ENCODE data around the gene RPL18. TPM values are rescaled to one million over a fixed set of nuclear protein-coding genes. Genes with fewer than 3 reads are reported as not detected.

RPL18 gene
- total RNA-seq, 1 experiment from 2014 or later = 1,812 TPM

GRCh38 chr19:48631225-48631624, 12.2 kb upstream of the RPL18 start:
- no peaks in the 10 kb centered on the region for H3K27me3 ChIP-seq (replicated peaks; ENCODE audit: control insufficient read depth, insufficient read depth, low read length)
- H3K9me3 ChIP-seq = no peaks in the 10 kb centered on the region
- peaks cover 62% of the 10 kb centered on the region for H3K4me1 ChIP-seq
- TF ChIP-seq, protein P1, sequence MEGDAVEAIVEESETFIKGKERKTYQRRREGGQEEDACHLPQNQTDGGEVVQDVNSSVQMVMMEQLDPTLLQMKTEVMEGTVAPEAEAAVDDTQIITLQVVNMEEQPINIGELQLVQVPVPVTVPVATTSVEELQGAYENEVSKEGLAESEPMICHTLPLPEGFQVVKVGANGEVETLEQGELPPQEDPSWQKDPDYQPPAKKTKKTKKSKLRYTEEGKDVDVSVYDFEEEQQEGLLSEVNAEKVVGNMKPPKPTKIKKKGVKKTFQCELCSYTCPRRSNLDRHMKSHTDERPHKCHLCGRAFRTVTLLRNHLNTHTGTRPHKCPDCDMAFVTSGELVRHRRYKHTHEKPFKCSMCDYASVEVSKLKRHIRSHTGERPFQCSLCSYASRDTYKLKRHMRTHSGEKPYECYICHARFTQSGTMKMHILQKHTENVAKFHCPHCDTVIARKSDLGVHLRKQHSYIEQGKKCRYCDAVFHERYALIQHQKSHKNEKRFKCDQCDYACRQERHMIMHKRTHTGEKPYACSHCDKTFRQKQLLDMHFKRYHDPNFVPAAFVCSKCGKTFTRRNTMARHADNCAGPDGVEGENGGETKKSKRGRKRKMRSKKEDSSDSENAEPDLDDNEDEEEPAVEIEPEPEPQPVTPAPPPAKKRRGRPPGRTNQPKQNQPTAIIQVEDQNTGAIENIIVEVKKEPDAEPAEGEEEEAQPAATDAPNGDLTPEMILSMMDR (IDR thresholded peaks at IDR 0.05; ENCODE audit: insufficient read depth in 1 of 2, low read depth in 1 of 2, low read length in 1 of 2, severe bottlenecking in 1 of 2, unreplicated experiment in 1 of 2) = no peak
- intact Hi-C loops (cut with micrococcal nuclease; ENCODE audit: unreplicated experiment) = no loop called here
- CTCF ChIA-PET = no interaction called here
- no TSS peak for BruUV-seq (replicated peaks)
- POLR2A ChIA-PET = interaction anchor here (0.5 to 1.1 kb wide), 3 partner anchors 12 to 138 kb away, joined by 3 to 4 read pairs (median 3); partner anchors contain the start of genes RPL18 and SPHK2
- H3K9me3 Mint-ChIP-seq (ENCODE audit: unreplicated experiment) = no peaks in the 10 kb centered on the region
- H3K27ac Mint-ChIP-seq (ENCODE audit: unreplicated experiment) = peak overlapping the region; percentile 93
- H3K4me3 ChIP-seq (ENCODE audit: low read depth, low read length) = no peak overlapping the region
- no peaks in the 10 kb centered on the region for H3K27me3 Mint-ChIP-seq (ENCODE audit: insufficient read depth, unreplicated experiment)
- peak overlapping the region; percentile 38 for H3K4me3 Mint-ChIP-seq (ENCODE audit: unreplicated experiment)
- H3K36me3 ChIP-seq (ENCODE audit: control insufficient read depth, insufficient read depth, low read length) = 0 out of 2 replicates have a peak, but pooled peaks cover 1% of the 10 kb centered on the region
- H3K36me3 Mint-ChIP-seq (ENCODE audit: insufficient read depth, unreplicated experiment) = peaks cover 87% of the 10 kb centered on the region
- peaks cover 35% of the 10 kb centered on the region for H3K4me1 Mint-ChIP-seq (ENCODE audit: low read depth, unreplicated experiment)
- DNase-seq = peak in 1 of 2 experiments; percentile 43

DNA sequence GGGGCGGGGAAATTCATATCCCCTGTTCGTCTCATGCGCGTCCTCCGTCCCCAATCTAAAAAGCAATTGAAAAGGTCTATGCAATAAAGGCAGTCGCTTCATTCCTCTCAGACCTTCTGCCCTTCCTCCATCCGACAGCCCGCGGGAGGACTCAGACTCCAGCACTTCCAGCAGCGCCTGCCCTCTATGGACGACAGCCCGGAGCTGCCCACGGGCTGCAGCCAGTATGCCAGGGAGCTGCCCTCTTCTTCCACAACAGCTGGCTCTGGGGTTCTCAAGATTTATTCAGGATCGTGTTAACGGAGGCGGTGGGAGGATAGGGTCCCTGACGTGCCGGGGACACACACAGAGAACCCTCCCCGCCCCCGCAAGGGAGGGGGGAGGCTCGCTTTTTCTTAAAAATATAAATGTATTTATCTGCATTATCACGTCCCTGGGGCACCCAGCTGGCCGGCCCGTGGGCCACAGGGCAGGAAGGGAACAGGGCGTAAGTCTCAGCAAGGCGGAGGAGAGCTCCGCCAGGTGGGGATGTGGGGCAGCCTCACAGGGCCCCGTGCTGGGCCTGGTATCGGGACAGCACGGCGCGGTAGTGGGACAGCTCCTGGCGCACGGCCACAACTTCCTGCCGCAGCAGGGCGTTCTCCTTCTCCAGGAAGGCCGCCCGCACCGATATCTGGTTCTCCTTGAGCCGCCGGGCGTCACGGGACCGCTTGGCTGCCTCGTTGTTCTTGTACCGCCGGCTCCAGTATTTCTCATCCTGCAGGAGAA, 11.5 kb upstream of the RPL18 start:
- POLR2A ChIA-PET = interaction anchor here (0.6 to 1.1 kb wide), 2 partner anchors 15 to 137 kb away, joined by 3 to 5 read pairs; partner anchors contain the start of gene CA11
- Histone ChIP-seq H3K36me3 (ENCODE audit: control insufficient read depth, insufficient read depth, low read length) (peaks cover 1% of the 10 kb centered on the region; the same call in 1 of the 2 replicates), H3K4me1 (peaks cover 69% of the 10 kb centered on the region), H3K4me3 (ENCODE audit: low read depth, low read length) (no peak overlapping the region), H3K9me3 (no peaks in the 10 kb centered on the region), H3K27me3 (replicated peaks; ENCODE audit: control insufficient read depth, insufficient read depth, low read length) (no peaks in the 10 kb centered on the region)
- H3K4me1 Mint-ChIP-seq (ENCODE audit: low read depth, unreplicated experiment) = peaks cover 31% of the 10 kb centered on the region
- peaks cover 95% of the 10 kb centered on the region for H3K36me3 Mint-ChIP-seq (ENCODE audit: insufficient read depth, unreplicated experiment)
- H3K27ac Mint-ChIP-seq (ENCODE audit: unreplicated experiment) = peak overlapping the region; percentile 93
- H3K4me3 Mint-ChIP-seq (ENCODE audit: unreplicated experiment) = peak overlapping the region; percentile 38
- TF ChIP-seq, protein P1 (IDR thresholded peaks at IDR 0.05; ENCODE audit: insufficient read depth in 1 of 2, low read depth in 1 of 2, low read length in 1 of 2, severe bottlenecking in 1 of 2, unreplicated experiment in 1 of 2) = no peak
- BruUV-seq (replicated peaks) = no TSS peak
- H3K9me3 Mint-ChIP-seq (ENCODE audit: unreplicated experiment) = no peaks in the 10 kb centered on the region
- peak in 1 of 2 experiments; percentile 46 for DNase-seq
- CTCF ChIA-PET = no interaction called here
- intact Hi-C loops (cut with micrococcal nuclease; ENCODE audit: unreplicated experiment) = no loop called here
- H3K27me3 Mint-ChIP-seq (ENCODE audit: insufficient read depth, unreplicated experiment) = no peaks in the 10 kb centered on the region

DNA sequence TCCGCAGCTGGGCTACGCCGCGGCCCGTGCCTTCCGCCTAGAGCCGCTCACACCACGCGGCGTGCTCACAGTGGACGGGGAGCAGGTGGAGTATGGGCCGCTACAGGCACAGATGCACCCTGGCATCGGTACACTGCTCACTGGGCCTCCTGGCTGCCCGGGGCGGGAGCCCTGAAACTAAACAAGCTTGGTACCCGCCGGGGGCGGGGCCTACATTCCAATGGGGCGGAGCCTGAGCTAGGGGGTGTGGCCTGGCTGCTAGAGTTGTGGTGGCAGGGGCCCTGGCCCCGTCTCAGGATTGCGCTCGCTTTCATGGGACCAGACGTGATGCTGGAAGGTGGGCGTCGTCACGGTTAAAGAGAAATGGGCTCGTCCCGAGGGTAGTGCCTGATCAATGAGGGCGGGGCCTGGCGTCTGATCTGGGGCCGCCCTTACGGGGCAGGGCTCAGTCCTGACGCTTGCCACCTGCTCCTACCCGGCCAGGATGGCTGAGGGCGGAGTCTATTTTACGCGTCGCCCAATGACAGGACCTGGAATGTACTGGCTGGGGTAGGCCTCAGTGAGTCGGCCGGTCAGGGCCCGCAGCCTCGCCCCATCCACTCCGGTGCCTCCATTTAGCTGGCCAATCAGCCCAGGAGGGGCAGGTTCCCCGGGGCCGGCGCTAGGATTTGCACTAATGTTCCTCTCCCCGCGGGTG, 10.8 kb upstream of the RPL18 start:
- no peaks in the 10 kb centered on the region for H3K27me3 ChIP-seq (replicated peaks; ENCODE audit: control insufficient read depth, insufficient read depth, low read length)
- H3K36me3 Mint-ChIP-seq (ENCODE audit: insufficient read depth, unreplicated experiment) = peaks cover 95% of the 10 kb centered on the region
- intact Hi-C loops (cut with micrococcal nuclease; ENCODE audit: unreplicated experiment) = no loop called here
- H3K36me3 ChIP-seq (ENCODE audit: control insufficient read depth, insufficient read depth, low read length) = peaks cover 1% of the 10 kb centered on the region; the same call in 1 of the 2 replicates
- H3K27ac Mint-ChIP-seq (ENCODE audit: unreplicated experiment) = peak overlapping the region; percentile 93
- TF ChIP-seq, protein P1 (IDR thresholded peaks at IDR 0.05; ENCODE audit: insufficient read depth in 1 of 2, low read depth in 1 of 2, low read length in 1 of 2, severe bottlenecking in 1 of 2, unreplicated experiment in 1 of 2) = no peak
- no peak overlapping the region for H3K4me3 ChIP-seq (ENCODE audit: low read depth, low read length)
- CTCF ChIA-PET = no interaction called here
- no peaks in the 10 kb centered on the region for H3K9me3 ChIP-seq
- DNase-seq = peak; percentile 55 to 62
- peaks cover 70% of the 10 kb centered on the region for H3K4me1 ChIP-seq
- H3K4me1 Mint-ChIP-seq (ENCODE audit: low read depth, unreplicated experiment) = peaks cover 38% of the 10 kb centered on the region
- no peaks in the 10 kb centered on the region for H3K9me3 Mint-ChIP-seq (ENCODE audit: unreplicated experiment)
- peak overlapping the region; percentile 38 for H3K4me3 Mint-ChIP-seq (ENCODE audit: unreplicated experiment)
- BruUV-seq (replicated peaks) = no TSS peak
- POLR2A ChIA-PET = interaction anchor here (0.6 kb wide), 1 partner anchor 16 kb away, joined by 5 read pairs; the partner anchor contains the start of gene CA11
- no peaks in the 10 kb centered on the region for H3K27me3 Mint-ChIP-seq (ENCODE audit: insufficient read depth, unreplicated experiment)

All from Caco-2 (cell line).